ENCODE measurements around the gene KCNRG.
A peak's percentile ranks its signal among the peaks of the same experiment; 100 is the strongest.
"Not testable (repeated sequence)": the region's sequence is repeated elsewhere in the genome, so short reads cannot be mapped to it uniquely, and the experiment has no call there.

Gene KCNRG, protein sequence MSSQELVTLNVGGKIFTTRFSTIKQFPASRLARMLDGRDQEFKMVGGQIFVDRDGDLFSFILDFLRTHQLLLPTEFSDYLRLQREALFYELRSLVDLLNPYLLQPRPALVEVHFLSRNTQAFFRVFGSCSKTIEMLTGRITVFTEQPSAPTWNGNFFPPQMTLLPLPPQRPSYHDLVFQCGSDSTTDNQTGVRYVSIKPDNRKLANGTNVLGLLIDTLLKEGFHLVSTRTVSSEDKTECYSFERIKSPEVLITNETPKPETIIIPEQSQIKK

DNA sequence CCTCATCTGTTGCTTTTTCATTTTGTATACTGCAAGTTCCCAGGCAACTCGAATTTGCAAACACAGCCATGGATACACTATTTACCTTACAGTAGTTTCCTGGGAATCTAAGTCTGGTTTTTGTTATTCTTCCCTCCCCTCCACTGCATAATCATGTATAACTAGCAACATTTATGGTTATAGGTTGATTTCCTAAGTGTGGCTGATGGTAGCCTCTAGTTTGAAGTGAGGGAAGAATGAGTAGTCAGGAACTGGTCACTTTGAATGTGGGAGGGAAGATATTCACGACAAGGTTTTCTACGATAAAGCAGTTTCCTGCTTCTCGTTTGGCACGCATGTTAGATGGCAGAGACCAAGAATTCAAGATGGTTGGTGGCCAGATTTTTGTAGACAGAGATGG, at the start of gene KCNRG:
TSS of gene KCNRG (plus strand) at position 187 of the 400 bp plus-strand sequence. CDS start at position 237, 50 bp downstream.
- DNase-seq = no peak

DNA sequence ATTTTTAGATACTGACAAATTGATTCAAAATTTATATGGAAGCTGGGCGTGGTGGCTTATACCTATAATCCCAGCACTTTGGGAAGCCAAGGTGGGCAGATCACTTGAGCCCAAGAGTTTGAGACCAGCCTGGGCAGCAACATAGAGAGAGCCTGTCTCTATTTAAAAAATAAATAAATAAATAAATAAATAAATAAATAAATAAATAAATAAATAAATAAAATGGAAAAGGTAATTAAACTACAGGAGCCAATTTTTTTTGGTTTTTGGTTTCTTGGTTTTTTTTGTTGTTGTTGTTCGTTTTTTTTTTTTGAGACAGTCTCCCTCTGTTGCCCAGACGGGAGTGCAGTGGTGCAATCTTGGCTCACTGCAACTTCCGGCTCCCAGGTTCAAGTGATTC, 47.8 kb upstream of the KCNRG start:
- DNase-seq = no peak

DNA sequence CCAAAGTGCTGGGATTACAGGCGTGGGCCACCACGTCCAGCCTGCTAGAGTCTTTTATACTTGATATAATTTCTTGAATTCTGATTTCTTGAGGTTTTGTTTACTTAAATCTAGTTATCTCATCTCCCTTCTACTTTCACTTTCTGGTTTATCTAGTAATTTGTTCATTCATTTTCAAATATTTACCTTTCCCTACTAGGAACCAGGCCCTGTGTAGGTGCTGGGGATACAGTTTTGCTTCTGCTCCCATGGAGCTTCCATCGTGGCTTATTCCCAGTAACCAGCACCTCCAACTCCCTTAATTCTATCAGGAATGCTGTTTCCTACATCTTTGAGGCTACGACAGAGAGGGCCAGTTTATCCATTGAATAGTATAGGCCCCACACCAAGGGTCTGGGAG, 42.5 kb upstream of the KCNRG start:
- no peak for DNase-seq

DNA sequence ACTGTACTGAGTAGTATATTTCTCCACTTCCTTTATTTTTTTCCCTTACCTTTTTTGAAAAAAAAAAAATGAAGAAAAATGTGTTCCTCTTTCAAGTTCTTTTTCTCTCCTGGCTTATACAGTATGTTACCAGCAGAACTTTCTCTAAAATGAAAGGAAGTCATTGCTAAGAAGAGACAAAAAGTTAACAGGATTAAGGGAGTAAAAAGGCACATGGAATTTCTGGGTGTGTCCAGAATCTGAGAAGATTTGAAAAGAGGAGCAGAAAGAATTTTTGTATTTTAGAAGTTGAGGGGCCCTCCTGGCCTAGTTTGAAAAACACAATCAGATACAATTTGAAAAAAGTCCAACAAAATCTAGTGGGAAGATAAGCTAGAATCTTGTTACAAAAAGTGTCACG, 39.4 kb upstream of the KCNRG start:
- DNase-seq = no peak

DNA sequence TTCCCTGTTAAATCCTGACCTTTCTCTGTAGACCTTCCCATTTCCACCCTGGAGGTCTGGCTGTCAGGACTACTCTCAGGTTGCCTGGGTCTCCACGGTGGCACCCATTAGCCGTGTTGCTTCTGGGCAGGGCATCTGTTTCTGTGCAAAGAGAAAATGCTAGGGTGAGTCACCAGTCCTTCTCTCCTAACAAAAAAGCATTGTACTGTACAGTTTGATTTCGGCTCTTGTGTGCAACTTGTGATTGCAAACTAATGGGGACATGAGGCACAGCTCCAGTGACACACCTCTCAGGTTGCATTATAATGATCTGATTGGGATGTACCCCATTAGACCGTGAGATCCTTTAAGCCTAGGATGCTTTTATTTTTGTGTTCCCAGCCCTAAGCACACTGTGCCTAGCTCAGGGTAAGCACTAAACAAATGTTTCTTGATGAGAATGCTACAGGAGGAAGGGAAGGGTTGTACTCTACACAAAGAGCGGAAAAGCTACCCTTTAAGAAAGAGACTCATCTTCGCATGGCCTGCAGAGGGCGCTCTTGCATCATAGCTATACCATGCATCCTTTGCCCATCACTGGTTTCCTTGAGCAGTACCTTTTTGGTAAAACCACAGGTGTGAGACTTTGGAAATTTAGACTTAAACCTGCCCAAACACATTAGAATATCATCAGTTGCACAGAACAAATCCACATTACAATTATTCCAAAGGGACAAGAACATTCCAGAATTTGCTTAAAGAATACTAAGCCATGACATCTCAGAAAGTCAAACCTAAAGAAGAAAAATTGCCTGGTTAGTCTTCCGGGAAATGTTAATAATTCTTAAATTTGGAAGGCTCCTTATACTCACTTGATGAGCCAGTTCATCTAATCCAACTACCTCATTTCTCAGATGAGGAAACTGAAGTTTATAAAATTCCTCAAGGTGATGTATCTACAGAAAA, 38.7 kb upstream of the KCNRG start:
- peak; percentile 14 for DNase-seq

DNA sequence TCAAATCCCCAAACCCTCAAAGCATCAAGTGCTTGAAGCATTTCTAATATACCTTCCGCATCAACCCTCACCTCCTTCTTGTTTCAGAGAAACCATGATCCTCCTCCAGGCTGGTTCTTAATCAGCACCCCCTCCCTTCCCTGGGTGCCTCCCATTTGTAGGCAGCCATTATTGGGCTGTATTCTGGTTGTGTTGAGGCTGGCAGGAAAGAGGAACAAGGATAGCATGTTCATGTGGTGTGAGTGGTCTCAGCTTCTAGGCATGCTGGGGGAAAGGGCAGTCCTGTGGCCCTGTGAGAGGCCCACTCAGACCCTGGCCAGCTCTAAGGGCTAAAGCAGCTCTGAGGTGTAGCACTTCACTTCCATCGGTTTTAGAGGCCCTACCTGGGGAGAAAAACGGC, 37.3 kb upstream of the KCNRG start:
- DNase-seq = no peak

DNA sequence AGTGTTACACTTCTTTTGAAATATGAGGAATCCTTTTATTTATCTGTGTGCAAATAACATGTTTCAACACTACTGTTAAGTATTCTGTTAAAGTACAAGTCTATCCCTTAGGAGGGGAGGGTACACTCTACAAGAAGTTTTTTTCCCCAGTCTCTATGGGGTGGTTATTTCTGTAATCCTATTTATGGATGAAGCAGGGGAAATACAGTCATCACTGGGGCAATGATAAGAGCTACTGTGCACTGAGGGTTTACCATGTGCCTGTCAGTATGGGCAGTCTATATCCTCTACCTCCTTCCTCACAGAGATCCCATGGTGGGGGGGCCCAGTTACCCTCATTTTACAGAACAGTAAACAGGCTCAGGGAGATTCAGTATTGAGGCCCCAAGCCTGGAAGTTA, 35.0 kb upstream of the KCNRG start:
- no peak for DNase-seq

DNA sequence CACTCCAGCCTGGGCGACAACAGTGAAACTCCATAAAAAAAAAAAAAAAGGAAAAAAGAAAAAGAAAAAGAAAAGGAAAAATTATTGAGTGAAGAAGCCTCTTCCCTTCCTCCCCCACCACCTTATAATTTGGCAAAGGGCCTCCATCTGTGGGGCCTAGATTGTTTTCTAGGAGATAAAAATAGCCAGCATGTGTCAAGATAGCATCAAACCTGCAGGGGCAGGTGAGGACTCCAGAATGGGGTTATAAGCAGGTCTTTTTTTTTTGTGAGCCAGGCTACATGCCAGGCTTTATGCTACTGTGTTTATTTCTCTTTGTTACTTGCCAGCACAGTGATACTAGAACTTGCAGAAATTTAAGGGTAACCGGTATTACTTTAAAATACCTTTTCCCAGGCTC, 30.1 kb upstream of the KCNRG start:
- no peak for DNase-seq

DNA sequence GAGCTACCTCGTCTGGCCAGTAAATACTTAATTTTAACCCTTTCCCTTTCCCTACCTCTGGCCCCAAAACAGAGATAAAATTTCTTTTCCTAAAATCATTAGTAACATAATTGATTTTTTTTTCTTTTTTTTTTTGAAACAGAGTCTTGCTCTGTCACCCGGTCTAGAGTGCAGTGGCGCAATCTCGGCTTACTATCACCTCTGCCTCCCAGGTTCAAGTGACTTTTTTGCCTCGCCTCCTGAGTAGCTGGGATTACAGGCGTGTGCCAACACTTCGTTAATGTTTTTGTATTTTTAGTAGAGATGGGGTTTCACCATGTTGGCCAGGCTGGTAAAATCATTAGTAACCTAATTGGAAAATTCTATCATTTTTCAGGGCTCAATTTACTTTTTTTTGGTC, 28.8 kb upstream of the KCNRG start:
- DNase-seq = no peak

DNA sequence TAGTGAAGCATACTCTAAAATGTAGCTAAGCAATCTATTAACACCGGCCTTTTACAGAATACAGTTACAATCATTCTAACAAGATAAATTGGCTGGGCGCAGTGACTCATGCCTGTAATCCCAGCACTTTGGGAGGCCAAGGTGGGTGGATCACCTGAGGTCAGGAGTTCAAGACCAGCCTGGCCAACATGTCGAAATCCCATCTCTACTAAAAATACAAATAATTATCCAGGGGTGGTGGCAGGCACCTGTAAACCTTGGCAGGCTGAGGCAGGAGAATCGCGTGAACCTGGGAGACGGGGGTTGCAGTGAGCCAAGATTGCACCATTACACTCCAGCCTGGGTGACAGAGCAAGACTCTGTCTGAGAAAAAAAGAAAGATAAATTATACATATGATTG, 24.6 kb upstream of the KCNRG start:
- DNase-seq = not testable (repeated sequence)

DNA sequence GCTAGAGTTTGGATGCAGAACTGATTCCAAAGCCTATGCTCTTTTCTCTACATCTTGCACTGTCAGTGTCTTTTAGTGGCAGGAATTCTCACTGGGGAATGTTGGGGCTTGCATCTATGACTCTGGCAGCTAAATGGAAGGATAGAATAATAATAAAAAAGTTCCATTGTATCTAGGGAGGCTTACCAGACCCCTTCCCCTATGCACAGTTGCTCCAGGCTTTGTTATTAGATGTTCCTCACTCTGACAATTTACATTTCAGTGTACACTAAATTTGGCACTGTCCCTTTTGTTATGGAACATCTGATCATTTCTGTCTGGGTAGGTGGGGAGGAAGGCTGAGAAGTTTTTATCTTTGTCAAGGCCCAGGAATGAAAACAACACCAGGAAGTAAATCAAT, 22.1 kb upstream of the KCNRG start:
- DNase-seq = no peak

DNA sequence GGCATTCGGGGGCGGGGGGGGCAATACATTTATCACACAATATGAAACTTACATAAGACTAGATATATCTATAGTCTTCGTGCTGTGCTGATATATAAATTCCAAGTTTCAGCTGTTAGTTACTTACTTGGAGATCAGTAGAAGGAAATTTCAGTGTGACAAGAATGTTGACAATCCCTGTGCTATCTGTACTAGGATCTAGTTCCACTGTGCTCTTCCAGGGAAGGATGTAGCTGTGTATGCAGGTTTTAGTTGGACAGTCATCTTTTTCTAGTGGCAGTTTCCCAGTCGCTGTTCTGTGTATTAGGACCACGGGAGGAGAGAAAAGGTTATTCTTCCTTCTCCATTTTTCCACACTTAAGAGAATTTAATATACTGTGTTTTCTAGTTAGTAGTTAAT, 21.6 kb upstream of the KCNRG start:
- no peak for DNase-seq

DNA sequence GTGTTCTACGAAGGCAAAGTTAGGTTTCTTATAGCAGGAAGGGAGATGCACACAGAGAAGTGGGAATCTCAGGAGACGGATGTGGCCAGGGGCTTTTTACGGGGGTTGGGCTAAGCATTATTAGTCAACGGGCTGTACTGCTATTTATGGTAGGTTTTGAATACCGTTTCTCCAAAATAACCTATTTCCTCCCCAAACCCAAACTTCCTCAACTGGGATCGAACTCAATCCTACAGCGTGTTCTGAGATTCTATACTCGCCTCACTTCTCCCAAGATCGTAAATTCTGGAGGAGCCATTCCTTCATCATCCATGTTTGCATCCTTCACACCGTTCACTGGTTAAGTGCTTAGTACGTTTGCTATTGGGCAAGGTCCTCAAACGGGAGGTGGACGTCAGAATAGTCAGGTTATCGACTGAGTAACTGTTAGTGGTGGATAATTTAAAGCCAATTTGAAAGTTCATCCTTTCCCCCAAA, 19.6 kb upstream of the KCNRG start:
- no peak for DNase-seq

DNA sequence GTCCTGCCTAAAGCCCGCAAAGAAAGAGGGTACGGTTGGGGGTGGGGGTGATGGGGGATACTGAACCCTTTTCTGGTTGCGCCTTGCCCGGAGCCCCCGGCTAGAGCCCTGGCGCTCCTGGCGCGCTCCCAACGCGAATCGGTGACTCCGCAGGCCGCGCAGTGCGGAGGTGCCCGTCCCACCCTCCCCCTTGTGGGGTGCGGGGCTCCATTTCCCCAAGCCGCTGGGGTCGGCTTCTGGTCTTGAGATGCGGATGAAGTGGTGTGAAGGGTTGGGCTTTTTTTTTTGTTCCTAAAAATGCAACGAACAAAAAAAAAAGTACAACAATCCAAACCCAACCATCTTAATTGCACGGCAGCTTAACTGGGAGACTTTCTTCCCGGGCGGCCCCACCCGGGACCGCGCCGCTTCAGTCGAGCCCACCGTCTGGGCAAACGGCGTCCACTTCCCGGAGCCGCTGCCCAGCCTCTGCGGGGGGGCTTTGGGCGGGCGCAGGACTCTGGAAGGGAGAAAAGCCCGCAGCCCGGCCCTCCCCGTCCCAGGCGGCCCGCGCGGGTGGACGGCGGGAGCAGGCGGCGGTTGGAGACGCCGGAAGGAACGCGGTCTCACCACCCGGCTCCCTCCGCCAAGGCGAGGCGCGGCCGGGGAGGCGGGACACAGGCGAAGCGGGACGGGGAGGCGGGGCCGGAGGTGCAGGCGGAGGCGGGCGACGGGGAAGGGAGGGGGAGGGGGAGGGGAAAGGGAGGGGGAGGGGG, 18.9 kb upstream of the KCNRG start:
- peak; percentile 34 for DNase-seq

DNA sequence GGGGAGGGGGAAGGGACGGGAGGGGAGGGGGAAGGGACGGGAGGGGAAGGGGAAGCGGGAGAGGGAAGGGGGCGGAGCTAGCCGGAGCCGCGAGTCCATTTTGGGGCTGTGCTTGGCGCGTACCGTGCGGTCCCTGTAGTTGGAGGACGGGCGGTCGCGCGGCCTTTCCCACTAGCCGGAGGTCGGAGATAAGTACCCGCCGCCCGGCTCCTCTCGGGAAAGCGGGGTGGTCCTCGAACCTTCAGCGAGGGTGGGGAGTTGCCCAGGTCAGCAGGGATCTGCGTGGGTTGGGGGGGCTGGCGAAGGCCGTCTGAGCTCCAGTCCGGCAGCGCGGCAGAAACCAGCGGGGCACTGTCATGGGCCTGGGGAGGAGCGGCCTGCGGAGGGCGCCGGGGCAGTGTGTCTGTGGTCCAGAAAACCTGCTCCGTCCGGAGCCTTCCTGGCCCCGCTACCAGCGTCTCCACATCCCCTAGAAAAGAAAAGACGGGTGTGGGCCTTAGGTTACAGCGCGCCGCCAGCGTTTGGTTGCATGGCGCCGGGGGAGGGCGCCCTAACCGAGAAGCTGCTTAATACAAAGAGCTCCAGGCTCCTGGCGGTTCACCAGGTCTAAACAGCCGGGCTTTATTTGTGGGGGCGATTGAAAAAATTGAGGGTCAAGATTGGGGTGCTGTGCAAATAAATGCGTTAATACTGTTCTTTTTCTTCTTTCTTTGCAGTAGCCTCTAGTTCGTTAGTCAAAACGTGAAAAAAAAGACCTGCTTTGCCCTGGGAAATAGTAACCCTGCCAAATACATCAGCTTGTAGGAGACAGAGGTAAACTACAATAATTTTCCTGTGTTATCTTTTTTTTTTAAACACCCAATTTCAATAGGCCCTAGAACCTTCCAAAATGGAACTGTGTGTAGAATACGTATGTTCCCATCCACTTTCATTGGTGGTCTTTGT, 18.0 kb upstream of the KCNRG start, which contains the start of gene TRIM13:
TSS of gene TRIM13 (plus strand) at position 92 of the 945 bp plus-strand sequence. CDS start 14,899 bp downstream, outside the sequence.
- peak; percentile 34 for DNase-seq

DNA sequence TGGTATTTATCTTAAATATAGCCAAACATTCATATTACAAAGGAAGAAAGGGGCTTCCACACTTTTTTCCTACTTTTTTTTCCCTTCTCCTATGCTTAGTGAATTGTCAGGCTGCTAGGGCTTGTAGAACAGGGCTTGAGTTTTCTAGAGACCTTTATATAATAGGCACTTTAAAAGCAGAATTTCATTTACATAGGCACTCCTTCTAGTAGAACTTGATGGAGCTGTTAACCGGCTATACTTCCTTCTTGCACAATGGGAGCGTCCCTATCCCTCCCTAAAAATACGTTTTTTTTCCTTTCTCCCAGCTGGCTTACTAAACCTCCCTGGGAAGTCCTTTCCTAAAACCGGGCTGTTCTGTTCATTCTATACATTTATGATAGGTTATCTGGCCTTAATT, 17.3 kb upstream of the KCNRG start:
- DNase-seq = no peak

DNA sequence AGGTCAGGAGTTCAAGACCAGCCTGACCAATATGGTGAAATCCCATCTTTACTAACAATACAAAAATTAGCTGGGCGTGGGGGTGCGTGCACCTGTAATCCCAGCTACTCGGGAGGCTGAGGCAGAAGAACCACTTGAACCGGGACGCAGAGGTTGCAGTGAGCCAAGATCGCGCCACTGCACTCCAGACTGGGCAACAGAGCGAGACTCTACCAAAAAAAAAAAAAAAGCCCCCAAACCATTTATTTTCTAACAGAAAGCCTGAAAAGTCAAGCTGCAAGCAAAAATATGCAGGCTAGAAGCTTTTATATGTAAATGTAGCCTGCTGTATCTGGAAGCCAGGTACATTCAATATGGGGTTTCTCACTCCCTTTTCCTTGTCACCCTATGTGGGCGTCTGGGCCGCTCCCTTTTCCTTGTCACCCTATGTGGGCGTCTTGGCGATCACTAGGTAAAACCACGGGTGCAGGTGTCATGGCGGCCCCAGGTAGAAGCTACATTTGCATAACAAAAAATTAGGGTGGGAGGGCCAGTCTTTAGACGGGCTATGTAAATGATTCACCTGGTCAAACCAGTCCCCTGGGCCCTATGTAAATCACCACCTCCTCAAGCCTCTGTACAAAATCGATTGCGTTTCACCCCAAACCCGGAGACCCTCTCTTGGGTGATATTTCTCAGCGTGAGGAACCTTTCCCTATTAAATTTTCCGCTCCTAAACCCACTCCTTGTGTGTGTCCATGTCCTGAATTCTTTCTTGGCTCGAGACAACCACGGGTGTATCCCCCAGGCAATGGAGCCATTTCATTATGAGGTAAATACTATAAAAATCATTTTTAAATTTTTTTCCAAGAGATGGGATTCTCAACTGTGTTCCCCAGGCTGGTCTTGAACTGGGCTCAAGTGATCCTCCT, 16.3 kb upstream of the KCNRG start:
- DNase-seq = no peak

DNA sequence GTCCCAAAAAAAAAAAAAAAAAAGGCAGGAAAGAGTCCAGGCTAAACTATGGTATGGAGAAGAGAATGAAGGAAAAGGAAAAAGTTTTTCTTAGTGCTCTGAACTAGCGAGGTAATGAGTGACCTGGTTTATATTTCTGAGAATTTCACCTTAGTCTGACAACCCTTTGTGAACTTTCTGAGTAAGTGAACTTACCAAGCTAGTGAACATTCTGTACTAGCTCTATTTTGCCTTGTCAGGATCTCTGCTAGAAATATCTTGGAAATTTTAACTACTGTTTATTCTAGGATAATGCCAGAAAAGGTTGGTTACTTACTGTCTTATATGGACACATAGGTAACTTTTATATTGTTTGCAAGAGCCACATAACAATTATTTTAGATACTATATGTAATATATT, 14.0 kb upstream of the KCNRG start:
- no peak for DNase-seq

DNA sequence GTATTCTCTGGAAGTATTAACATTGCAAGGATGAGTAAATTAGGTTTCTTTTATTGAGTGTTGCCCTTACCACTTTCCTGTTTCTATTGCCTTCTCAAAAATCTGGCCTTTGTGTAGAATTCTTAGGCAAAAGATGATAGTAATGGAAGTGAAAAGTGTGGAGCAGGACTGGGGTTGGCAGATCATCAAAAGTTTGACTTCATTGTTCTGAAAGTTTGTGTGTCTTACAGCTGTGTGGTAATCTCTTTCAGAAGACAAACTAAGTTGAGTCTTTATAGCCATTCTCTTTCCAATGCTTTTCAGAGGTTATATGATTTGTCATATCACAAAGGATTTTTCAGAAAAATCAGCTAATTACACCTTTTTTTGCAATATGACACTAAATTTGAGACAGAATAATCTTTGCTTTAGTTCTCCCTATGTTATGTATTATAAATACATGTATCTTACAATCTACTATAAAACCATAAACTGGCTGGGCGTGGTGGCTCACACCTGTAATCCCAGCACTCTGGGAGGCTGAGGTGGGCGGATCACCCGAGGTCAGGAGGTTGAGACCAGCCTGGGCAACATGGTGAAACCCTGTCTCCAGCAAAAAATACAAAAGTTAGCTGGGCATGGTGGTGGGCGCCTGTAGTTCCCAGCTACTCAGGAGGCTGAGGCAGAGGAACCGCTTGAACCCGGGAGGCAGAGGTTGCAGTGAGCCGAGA, 8.7 kb upstream of the KCNRG start:
- DNase-seq = no peak

DNA sequence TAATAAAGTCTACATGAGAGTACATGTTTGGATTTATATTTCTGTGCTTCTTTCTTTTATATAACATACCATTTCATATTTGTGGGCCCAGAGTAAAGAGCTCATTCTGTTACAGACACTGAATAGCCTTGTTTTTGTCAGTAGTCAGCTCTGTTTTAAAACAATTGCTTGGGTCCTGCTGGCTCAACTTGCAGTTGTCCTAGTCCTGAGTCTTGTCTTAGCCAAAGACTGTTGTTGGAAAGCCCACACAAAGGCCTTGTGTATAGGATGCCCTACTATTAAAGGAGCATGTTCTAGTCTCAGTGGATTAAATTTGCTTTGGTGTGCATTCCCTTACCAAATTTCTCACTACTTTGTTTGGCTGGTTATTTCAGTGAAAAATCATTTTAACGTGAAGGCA, 3.8 kb upstream of the KCNRG start:
- DNase-seq = no peak
